Measurements from ENCODE around the gene MAGI2. TPM values are rescaled to one million over a fixed set of nuclear protein-coding genes. Genes with fewer than 3 reads are reported as not detected.

The MAGI2 gene
- total RNA-seq, 1 donor from 2014 or later = 5.8 TPM

DNA sequence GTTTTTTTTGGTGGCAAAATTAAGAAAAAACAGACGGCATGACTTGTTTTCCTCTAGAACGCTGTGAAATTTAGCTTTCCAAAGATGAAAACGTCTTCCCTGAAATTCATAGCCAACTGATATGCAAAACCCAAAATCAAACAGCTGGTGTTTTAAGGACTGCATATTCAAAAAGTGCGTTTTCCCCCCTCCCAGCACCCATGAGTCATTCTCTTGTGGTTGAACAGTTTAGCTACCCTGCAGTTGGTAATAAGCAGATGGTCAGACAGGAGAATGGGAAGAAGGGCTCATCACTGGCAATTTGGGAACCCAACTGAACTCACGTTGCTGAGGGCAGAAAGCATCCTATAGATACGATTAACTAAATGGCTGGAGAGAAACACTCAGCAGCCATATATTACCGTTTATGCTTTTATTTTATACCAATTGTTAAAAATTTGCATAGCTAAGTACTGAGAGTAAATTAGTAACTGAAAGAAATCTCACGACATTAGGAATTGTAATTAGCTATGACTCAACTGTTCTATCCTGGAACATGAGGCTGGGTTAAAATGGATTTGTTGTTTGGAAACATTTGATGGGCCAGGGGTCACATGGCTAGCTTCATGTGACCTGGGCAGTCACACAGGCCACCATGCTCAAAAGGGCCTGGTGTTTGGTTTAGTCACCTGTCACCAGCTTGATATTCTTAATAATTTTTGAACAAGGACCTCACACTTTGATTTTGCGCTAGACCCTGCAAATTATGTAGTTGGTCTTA lies 1311.8 kb downstream of the MAGI2 start:
- H3K27ac Mint-ChIP-seq (ENCODE audit: unreplicated experiment) = no peak overlapping the region
- DNase-seq (ENCODE audit: low spot score) = no peak
- H3K4me3 Mint-ChIP-seq (ENCODE audit: unreplicated experiment) = no peak overlapping the region
- peaks cover 6% of the 10 kb centered on the region for H3K36me3 Mint-ChIP-seq (ENCODE audit: low read depth)
- TF ChIP-seq, protein P1, sequence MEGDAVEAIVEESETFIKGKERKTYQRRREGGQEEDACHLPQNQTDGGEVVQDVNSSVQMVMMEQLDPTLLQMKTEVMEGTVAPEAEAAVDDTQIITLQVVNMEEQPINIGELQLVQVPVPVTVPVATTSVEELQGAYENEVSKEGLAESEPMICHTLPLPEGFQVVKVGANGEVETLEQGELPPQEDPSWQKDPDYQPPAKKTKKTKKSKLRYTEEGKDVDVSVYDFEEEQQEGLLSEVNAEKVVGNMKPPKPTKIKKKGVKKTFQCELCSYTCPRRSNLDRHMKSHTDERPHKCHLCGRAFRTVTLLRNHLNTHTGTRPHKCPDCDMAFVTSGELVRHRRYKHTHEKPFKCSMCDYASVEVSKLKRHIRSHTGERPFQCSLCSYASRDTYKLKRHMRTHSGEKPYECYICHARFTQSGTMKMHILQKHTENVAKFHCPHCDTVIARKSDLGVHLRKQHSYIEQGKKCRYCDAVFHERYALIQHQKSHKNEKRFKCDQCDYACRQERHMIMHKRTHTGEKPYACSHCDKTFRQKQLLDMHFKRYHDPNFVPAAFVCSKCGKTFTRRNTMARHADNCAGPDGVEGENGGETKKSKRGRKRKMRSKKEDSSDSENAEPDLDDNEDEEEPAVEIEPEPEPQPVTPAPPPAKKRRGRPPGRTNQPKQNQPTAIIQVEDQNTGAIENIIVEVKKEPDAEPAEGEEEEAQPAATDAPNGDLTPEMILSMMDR (IDR thresholded peaks at IDR 0.05) = no peak
- peaks cover 7% of the 10 kb centered on the region for H3K9me3 Mint-ChIP-seq (ENCODE audit: low read depth)
- H3K4me1 Mint-ChIP-seq (ENCODE audit: low read depth) = peaks cover 9% of the 10 kb centered on the region
- no peaks in the 10 kb centered on the region for H3K27me3 Mint-ChIP-seq (ENCODE audit: low read depth)

DNA sequence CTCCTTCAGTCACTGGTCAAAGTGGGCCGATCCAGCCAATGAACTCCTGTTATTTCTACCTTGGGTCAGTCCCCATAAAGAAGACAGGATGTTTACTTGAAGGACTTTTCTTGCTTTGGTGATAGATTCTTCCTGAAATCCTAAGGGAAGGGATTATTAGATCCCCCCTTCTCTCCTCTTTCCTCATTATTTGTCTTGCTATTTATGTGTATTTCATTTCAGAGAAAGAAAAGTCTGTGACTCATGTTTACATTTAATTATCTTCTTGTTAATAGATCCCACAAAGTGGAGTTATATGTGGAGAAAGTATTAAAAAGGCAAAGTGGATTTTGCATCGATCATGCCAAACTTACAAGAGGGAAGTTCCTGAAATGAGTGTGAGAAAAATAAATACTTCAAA lies 1313.4 kb downstream of the MAGI2 start:
- Mint-ChIP-seq H3K4me1 (ENCODE audit: low read depth) (peaks cover 9% of the 10 kb centered on the region), H3K4me3 (ENCODE audit: unreplicated experiment) (no peak overlapping the region), H3K9me3 (ENCODE audit: low read depth) (peaks cover under 1% of the 10 kb centered on the region), H3K27ac (ENCODE audit: unreplicated experiment) (no peak overlapping the region), H3K27me3 (ENCODE audit: low read depth) (no peaks in the 10 kb centered on the region), H3K36me3 (ENCODE audit: low read depth) (peaks cover 4% of the 10 kb centered on the region)
- TF ChIP-seq, protein P1 (IDR thresholded peaks at IDR 0.05) = no peak
- DNase-seq (ENCODE audit: low spot score) = no peak

DNA sequence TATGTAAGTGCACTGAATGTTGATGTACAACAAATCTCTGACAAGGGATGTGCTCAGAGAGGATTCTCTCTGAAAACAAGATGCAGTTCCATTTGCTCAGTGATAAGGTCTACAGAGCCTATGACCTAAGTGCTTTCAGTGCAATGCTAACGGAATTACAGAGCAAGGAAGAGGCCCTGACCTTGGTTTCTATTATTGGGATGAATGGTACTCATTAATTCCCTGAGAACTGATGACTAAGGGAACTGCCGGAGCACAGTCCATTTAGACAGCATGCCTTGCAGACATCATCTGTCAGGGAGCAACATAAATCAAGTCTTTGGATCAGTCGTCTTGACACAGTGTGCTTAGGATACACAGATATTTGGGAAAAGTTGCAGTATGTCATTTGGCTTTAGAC lies 1314.1 kb downstream of the MAGI2 start:
- Mint-ChIP-seq H3K36me3 (ENCODE audit: low read depth) (peaks cover 2% of the 10 kb centered on the region), H3K4me3 (ENCODE audit: unreplicated experiment) (no peak overlapping the region), H3K4me1 (ENCODE audit: low read depth) (peaks cover 12% of the 10 kb centered on the region), H3K27ac (ENCODE audit: unreplicated experiment) (no peak overlapping the region), H3K9me3 (ENCODE audit: low read depth) (no peaks in the 10 kb centered on the region), H3K27me3 (ENCODE audit: low read depth) (no peaks in the 10 kb centered on the region)
- DNase-seq (ENCODE audit: low spot score) = no peak
- TF ChIP-seq, protein P1 (IDR thresholded peaks at IDR 0.05) = no peak

DNA sequence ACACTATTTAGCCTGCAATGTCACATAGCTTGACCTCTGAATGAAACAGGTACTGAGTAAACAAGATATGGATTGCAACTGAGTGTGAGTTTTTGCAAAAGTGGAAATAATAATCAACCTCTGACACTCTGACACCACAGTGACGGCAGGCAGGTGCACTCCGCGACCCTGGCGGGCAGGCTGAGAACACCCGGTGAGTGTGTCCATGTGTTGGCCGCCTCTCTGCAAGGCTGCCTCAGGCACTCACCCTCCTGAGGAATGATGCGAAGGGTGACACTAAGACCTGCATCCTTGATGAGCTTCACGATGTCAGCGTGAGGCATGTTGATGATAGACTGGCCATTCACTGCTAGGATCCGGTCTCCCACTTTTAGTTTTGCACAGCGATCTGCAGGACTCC lies 1318.7 kb downstream of the MAGI2 start:
- DNase-seq (ENCODE audit: low spot score) = no peak
- H3K4me1 Mint-ChIP-seq (ENCODE audit: low read depth) = peaks cover 9% of the 10 kb centered on the region
- H3K36me3 Mint-ChIP-seq (ENCODE audit: low read depth) = no peaks in the 10 kb centered on the region
- no peaks in the 10 kb centered on the region for H3K9me3 Mint-ChIP-seq (ENCODE audit: low read depth)
- no peak overlapping the region for H3K27ac Mint-ChIP-seq (ENCODE audit: unreplicated experiment)
- no peaks in the 10 kb centered on the region for H3K27me3 Mint-ChIP-seq (ENCODE audit: low read depth)
- no peak overlapping the region for H3K4me3 Mint-ChIP-seq (ENCODE audit: unreplicated experiment)
- TF ChIP-seq, protein P1 (IDR thresholded peaks at IDR 0.05) = no peak

DNA sequence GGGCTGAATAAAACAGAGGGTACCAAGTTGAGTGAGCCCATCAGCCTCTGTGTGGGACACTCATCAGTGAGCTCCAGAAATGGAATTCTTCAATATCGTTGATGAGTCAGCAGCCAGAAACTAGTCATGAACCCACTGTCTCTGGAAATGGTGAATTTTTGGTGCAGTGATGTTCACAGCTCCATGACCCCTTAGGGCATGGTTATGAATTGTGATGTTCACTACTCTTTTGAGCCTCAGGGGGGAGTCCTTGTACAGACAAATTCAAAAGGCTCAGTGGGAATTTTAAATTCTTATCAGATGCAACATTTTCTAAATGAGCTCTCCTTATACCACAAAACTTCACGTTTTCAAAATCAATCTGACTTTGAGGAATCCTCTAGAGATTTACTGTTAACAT lies 1319.2 kb downstream of the MAGI2 start:
- H3K4me1 Mint-ChIP-seq (ENCODE audit: low read depth) = peaks cover 6% of the 10 kb centered on the region
- no peak overlapping the region for H3K4me3 Mint-ChIP-seq (ENCODE audit: unreplicated experiment)
- H3K36me3 Mint-ChIP-seq (ENCODE audit: low read depth) = no peaks in the 10 kb centered on the region
- TF ChIP-seq, protein P1 (IDR thresholded peaks at IDR 0.05) = peak; percentile 81
- H3K27me3 Mint-ChIP-seq (ENCODE audit: low read depth) = no peaks in the 10 kb centered on the region
- H3K27ac Mint-ChIP-seq (ENCODE audit: unreplicated experiment) = no peak overlapping the region
- no peaks in the 10 kb centered on the region for H3K9me3 Mint-ChIP-seq (ENCODE audit: low read depth)
- DNase-seq (ENCODE audit: low spot score) = no peak

Data from chondrocyte (in vitro differentiated cells).